NCI-H1417 (cell line): ENCODE measurements around the gene PTPRM.
A peak's percentile ranks its signal among the peaks of the same experiment; 100 is the strongest.

Experiments
- DNase-seq, 3 experiments: peaks; one replicate each; lab custom pipeline; 2025; lab: John Stamatoyannopoulos, UW

The PTPRM gene

DNA sequence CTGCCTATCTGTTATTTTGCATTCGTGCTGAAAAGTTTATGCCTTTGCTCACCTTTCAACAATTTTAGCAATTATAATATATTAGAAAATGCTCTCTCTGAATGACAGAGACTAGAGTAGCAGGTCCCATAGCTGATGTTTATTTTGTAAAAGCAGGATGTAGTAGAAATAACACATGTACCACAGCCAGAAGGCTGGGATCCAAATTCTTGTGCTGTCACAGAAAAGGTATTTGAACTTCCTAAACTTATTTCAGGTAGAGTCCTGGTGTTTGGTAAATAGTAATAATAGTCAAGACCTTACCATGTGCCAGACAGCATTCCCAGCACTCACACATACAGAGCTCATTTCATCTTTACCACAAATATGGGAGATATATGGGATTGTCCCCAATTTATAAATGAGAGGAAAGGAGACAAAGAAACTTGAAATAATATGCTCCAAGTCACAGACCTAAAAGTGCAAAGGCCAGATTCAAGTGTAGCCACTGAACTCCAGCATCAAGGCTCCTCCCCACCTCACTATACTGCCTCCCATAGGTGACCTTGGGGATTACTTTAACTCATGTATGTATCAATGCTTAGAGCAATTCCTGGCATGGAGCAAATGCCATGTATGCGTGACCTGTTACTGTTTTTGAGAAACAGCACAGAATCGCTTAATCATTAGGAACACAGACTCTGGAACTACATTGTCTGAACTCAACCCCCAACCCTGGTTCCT, 757.4 kb downstream of the PTPRM start:
- DNase-seq, result no peak

DNA sequence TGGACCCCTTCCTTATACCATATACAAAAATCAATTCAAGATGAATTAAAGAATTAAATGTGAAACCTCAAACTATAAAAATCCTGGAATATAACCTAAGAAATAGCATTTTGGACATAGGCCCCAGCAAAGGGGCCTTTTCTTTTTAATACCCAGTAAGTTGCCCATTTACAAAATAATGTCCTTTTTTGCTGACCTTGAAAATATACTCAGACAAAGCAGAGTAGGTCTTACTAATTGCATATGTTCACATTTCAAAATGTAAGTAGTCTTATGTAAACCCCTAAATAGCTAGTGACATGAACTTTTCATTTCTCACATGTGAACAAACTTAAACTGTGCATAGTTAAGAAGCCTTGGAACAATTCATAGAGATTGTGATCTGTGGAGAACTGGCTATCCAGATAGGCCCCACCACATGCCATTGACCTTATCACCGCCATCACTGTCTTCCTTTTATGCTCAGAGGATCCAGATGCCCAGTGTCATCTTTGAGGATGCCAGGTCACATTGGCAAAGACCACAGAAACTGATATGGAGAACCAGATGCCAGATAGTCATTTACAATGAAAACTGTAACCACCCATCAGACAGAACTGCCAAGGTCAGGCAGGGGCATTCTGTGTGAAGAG, 759.8 kb downstream of the PTPRM start:
- no peak for DNase-seq

DNA sequence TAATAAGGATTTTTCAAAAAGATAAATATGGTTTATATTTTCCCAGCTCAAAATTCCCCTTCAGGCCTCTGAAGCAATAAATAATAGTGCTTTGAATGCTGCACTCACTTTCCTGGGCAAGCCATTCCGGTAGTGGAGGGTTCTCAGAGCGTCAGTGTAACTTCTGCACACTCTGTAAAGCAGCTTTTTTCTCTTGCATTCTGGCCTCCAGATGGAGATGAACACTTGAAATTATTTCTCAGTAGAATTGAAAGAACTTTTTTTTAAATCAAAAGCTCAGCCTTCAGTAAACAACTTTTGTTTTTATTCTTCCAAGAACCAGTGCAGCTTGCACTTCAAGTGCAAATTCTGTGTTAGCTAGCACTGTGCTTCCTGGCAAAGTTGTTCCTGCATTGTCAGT, 761.0 kb downstream of the PTPRM start:
- DNase-seq, result no peak

DNA sequence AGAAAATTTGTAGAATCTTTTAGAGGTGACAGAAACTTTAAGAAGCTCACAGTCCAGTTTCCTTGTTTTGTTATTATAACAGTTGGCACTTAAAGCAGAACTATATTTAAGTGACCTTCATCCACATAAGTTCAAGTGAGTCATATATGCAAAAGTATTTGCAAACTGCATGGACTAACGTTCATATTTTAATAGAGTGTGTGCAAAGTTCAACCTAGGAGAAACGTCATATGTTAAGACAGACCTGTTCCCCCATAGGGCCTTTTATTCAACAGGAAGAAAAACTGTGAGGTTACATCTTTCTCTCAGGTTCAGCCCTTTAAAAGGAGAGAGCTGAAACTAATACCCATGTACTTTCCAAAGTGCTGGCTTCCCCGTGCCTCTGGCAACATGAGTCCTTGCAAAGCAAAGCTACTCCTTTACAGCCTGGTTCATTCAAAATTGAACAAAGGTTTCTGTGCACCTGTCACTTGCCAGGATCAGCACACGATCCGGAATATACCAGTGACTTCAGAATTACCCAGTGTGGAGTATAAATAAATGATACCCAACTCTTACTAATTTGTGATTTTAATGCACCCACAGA, 762.2 kb downstream of the PTPRM start:
- DNase-seq, result peak in 1 of 3 experiments; percentile 45

DNA sequence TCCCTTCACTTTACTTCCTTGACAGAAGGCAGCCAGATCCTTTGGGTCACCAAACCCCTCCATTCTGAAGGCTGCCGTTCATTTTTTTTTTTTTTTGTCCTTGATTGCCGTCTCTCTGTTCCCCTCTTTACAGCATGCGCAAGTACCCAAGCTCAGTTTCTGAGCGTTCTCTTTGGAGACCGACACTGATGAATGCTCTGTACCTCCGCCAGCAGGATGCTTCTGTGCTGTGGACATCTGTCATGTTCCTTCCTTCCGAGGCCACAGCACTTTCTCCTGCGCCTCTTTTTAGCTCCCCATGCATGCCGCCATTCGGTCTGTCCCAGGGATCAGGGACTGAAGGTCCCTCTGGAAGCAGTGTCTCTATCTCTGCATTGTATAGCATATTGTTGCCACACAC, 763.5 kb downstream of the PTPRM start:
- DNase-seq, result no peak

DNA sequence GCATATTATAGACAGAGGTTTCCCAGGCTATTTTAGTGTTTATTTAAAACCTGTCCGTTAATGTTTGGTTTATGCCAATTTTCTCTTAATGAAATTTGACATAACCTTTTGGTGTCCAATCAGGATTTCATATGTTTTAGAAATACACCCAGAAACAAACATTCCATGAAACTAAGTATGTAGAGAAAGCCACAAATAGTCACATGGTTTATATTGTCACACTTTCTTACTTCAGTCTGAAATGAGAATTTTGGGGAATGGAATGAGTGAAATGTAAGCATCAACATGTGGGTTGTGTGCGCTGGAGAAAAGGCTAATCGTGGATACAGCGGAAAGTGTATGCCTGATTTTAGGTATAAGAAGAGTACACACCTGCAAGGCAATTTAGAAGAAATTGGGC, 765.2 kb downstream of the PTPRM start:
- no peak for DNase-seq

DNA sequence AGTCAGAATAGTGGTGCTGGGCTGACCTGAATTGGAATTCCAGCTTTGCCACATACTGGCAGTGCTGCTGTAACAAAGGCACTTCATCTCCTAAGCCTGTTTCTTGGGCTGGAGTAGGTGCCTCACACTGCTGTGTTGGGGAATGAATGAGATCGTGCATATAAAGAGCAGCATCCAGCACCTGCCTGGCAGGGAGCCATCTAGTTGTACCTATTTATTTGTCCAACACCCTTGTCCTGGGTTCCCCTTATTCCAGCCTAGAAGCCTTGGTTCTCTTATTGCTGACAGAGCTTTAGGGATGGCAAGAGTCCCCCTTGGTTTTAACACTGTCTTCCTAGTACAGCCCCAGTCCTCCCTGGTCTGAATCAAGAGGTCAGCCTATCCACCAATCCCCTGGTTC, 766.8 kb downstream of the PTPRM start:
- no peak for DNase-seq

DNA sequence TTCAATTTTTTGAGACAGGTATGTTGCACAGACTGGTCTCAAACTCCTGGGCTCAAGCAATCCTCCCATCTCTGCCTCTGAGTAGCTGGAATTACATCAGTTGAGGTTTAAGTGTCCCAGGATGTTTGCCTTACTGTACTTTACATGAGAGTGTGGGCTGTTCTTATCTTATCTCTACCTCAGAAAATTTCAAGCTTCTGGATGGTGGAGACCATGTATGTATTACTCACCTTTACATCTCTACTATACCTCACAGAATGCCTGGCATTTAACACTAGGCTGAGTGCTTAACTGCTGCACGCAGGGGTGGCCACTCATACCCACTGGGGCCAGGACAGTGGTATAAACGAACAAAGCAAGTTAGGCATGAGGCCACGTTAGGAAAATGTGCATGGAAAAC, 770.1 kb downstream of the PTPRM start:
- DNase-seq, result no peak

DNA sequence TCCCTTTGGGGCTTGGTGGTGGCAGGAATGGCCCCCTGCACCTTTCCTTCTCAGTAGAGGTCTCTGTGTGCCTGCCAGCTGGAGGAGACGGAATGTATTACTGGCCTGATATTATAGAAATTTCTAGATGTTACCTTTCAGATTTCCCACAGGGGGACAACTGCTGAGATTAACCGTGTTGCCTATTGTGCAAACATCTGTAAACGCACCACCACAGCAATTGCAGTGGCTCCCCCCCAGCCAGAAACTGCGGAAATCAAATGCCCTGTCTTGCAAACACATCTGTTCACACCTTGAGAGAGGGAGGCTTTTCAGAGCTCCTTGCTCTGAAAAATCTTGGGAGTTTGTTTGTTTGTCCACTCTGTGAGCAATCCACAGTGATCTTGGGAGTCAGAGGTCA, 772.1 kb downstream of the PTPRM start:
- no peak for DNase-seq

DNA sequence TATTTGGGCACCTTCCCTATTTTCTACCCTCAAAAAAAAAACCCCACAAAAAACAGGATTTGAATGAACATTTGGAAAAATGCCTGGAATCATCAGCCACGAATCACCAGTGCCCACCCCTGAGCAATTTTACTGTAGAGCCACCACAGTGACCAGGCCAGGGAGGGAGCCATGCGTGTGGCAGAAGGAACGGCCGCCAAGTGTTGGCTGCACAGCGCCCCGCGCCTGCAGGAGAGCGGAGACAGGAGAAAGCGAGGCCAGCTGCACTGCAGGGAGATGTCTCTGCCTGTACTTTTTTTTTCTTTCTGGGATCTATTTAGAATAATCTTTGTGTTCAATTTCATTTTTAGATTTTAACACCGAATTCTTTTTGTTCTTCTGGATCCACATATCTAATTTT, 772.8 kb downstream of the PTPRM start:
- no peak for DNase-seq

DNA sequence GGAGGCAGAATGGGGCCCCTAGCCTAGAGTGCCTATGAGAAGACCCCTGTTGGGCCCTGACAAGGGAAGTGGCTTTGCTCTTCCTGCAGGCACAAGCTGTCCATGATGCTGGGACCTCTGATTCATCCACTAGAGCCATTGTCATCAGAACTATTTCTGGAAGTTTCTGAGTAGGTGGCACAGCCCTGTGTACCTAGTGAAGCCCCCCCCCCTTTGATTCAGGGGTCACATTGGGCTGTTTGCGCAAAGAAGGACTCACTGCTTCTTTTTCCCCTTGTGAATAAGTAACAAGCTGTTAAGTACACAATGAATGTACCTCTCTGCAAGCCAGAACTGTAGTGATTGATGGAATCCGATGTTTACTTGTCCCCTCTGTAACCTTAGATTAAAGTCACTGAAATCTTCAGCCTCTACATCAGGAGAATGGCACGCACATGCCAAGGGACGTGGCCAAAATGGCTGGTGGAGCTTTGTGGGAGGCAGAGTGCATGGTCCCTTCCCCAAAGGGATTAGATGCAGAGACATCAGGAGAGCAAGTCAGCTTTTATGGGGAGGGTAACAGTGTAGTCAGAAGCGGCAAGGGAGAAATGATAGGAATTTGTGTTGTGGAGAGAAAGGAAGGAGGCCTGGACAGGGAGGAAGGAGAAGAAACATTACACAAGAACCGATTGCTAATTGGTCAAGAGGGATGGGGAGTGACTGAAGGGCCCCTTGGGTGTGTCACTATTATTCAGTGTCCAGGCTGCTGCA, 774.5 kb downstream of the PTPRM start:
- DNase-seq, result peak in 1 of 3 experiments; percentile 30

DNA sequence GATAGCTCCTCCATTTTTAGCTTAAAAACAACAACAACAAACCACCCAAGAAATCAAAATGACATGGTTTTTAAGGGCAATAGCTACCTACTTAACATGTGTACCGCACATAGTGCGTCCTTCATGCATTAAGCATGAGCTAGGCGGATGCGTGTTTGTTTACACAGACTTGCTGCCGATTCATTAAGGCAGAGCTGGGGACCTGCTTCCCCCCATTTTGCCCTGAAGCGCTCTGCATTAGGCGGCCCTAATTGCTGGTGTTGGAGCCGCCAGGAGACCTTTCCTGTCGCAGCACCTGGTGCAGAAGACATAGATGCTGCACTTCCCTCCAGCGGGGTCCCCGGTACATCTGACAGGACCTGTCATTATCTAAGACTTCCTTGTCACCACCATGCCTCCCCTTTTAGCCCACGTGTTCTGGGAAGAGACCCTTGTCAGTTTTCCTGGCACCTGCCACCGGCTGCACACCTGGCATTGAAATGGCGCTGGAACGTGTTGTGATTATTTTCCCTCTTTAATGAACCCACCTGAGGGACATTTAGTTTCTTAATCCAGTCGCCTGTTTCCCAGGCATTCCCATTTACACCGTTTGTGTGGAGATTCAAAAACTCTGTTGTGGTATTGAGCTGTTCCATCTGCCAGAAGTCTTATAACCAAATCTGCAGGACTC, 781.1 kb downstream of the PTPRM start:
- peak in 2 of 3 experiments; percentile 97 to 100 for DNase-seq

DNA sequence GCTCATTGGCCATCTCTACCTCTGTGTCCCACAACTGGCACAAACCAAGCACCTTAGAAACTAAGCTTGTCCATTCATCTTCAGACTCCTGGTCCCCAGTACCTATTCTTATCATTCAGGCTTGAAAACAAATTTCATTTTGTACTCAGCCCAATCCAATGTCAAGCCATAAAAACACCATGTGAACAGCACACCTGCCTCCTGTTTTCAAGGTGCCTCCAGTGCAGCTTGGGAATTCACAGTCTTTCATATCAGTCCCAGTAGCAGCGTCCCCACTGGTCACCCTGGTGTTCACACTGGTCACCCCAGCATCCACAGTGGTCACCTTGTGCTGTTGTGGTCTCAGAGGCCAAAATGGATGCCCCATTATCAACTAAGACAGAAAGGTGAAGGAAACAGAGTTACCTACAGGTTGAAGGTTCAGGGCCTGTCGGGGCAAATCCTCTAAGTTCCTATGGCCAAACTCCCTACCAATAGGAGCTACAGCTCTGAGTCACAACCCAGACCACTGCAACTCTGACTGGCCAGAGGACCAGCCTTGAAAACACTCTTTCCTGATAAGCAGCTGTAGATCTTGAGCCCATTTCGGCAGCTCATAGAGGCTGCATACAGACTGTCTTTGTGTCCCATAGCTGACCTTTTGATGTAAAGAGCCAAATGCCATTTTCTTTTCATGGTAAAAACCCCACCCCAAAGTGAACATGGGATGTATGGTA, 782.6 kb downstream of the PTPRM start:
- DNase-seq, result no peak

DNA sequence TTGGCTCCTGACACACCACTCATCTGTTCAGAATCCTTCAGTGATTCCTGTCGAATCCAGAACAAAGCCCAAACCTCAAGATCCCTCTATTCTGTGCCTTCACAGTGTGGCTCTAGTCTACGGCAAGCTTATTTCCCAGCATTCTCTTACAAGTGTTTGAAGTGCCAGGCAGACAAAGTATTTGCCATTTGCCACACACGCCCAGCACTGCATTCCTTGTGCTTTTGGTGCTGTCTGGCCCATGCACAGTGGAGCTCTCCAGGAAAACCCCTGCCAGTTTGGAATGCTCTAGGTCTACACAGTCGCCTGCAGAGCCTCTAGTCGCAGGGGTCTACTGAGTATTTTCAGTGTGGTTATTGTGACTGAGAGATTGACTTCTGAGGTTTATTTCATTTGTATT, 783.5 kb downstream of the PTPRM start:
- DNase-seq, result no peak

DNA sequence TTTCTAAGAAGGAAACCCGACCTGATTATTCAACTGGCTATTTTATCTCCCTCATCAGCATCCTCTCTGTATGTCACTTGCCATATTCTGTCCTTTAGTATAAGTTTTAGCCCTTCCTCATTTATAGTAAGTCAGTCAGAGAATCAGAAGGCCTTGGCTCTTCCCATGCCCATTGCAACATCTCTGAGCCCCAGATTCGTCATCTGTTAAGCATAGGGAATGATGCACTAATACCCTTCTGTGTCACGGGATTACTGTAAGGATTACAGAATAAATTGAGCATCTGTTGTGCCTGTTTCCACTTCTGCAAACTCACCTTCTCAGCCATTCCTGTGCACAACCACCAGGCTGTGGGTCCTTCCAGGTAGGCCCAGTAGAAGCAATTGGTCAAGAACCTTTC, 784.0 kb downstream of the PTPRM start:
- DNase-seq, result no peak

DNA sequence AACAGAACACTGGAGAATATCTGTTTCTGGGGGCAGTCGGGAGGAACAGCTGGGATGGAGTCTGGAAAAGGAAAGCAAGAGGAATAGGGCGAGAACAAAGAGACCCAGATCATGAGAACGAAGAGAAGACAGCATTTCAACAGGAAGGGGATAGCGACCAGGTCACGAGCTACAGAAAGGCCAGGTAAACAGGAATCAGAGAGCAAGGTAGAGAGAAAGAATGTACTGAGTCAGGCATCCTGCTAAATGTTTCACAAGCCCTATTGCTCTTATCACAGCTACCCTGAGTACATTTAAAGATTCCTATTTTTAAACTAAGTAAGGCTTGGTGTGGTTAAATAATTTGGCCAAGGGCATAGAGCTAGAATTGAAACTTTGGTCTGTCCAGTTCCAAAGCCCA, 787.2 kb downstream of the PTPRM start:
- DNase-seq, result no peak

DNA sequence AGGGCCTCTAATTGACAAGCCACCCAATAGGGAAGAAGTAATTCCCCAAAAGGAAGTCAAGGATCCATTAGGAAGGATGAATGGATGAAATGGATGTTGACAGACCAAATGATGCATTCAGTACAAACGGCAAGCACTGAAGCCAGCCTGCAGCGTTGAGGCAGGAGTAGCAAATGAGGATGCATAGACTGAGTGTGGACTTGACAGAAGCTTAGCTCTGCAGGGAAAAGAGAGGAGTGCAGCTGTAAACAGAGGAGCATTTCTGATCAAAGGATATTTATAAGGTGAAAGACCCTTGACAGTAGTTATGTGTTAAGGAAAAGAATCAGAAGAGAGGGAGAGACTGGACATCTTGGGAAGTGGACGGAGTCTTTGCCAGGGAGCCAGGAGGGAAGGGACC, 788.9 kb downstream of the PTPRM start:
- no peak for DNase-seq

DNA sequence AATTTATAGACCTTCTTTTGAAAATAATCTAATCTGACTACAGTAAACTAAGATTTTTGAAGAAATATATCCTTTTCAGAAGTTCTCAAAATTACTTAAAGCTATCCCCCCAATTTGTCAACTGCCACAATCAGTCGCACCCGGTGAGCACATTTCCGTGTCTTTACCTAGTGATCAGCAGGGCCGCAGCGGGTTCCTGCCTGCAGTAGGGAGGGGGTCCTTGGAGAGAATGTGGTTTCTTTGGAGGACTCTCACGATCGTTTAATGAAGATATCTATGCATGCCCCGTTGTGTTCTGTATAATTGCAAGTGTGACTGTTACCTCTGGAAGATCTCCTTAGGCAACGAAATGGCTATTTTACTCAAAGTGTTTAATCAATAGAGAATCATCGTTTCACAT, 790.2 kb downstream of the PTPRM start:
- DNase-seq, result no peak

DNA sequence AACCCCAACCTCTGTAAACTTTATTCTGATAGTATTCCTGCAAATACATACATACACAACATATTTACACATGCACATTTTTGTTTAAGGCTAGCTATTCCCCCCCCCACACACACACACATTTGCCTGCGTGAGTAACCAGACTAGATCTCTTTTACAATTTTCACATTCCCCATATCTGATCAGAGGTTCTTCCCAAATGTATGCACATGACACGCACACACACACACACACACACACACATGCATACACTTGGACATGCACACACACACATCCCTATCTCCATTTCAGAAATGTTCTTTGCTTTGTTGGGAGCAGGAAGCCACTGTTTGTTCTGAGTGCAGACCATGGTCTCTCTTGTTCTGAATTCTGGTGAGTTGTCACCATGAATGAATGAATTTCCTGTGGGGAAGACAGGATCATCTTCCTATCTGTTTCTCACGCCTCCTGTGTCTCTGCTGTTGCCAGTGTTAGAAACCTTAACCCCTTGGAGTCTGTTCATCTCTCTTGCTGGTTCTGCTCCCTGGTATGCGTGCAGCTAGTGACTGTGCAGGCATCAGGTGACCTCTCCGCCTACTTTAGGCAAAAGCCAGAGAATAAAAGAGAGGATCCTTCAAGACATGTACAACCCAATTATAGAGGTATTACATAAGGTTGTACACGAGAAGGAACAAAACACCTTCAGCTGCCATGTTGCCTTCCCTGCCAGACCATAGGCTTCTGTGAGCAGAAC, 791.1 kb downstream of the PTPRM start:
- DNase-seq, result no peak

DNA sequence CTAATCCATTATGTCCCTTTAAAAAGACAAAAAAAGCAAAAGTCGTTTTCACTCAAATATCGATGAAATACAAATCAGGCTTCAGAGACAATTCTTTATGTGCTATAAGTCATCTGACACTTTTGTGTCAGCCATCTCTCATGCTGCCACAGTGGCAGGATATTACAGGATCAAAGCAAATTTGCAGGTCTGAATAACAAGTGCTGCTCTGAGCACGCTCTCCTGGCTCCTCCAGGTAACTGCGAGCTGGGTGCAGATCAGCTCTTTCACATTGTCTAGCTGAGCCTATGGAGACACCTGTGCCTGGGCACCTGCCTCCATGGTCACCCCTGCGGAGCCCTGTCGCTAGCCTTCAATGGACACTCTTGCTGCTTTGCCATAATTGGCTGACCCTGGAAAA, 792.0 kb downstream of the PTPRM start:
- peak in 2 of 3 experiments; percentile 33 to 76 for DNase-seq

DNA sequence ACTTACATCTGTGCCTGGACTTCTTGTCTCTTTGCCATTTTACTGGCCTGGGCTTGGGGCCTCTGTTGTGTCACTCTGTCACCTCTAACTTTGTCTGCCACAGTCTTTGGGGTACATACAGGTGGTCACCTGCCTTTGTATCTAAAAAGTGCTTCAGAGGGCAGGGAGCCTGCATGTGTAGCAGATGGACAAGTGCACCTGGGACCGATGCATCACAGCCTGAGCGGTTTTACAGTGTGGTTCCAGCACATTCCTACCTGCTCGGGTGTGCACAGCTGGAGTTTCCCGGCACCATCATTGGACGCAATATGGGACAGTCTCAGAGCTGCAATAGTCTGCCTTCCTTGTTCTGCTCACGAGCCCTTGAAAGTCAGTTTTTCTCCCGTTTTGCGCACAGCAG, 792.4 kb downstream of the PTPRM start:
- no peak for DNase-seq
